Measurements from ENCODE around the gene LRRD1. TPM values are rescaled to one million over a fixed set of nuclear protein-coding genes. Genes with fewer than 3 reads are reported as not detected.

Gene LRRD1
- total and polyA plus RNA-seq, 10 of the 15 experiments (the other 5 are each of a cell fraction or from before 2014, with no cell fraction given), result 0.04 to 0.06 TPM; not detected in 8

GRCh38 chr7:92134271-92135051 is 44.5 kb downstream of the LRRD1 start, which contains the start of gene CYP51A1:
CYP51A1 (minus strand) TSS chr7:92134477; CDS start chr7:92134364, 113 bp downstream.
- Histone ChIP-seq H3K4me1 (ENCODE audit: control insufficient read depth, insufficient read depth, low read length) (peaks cover 3% of the 10 kb centered on the region; the same call in 1 of the 2 replicates), H2AFZ (ENCODE audit: control insufficient read depth, low read depth, low read length) (peak within 1 kb of the TSS; percentile 99), H3K36me3 (ENCODE audit: control insufficient read depth in 2 of 2, insufficient read depth in 2 of 2, low read length in 1 of 2) (peaks cover 0 to 3% of the 10 kb centered on the region in 2 experiments; a peak in 1 of 4 replicates), H3K9me3 (replicated peaks; ENCODE audit: control insufficient read depth, insufficient read depth, low read length) (no peaks in the 10 kb centered on the region; the same call in 2 of the 3 replicates), H4K20me1 (ENCODE audit: control insufficient read depth, insufficient read depth) (no peaks in the 10 kb centered on the region), H3K79me2 (ENCODE audit: control insufficient read depth, insufficient read depth, low read length) (peaks cover 50% of the 10 kb centered on the region), H3K9ac (ENCODE audit: control insufficient read depth, insufficient read depth, low read length) (peak within 1 kb of the TSS; percentile 94), H3K27ac (ENCODE audit: control insufficient read depth, insufficient read depth) (peak within 1 kb of the TSS; percentile 99), H3K4me2 (ENCODE audit: control insufficient read depth, insufficient read depth) (peak within 1 kb of the TSS; percentile 93), H3K27me3 (replicated peaks in 1 of 2; ENCODE audit: control insufficient read depth in 2 of 2, insufficient read depth in 2 of 2, low read length in 1 of 2) (no peaks in the 10 kb centered on the region), H3K4me3 (peak within 1 kb of the TSS; percentile 79)
- BruUV-seq (replicated peaks), result no TSS peak
- CTCF ChIA-PET, result interaction anchor here (0.6 to 2.5 kb wide), 6 partner anchors 8 to 1789 kb away, joined by 3 to 9 read pairs (median 3); no protein-coding TSS in a partner anchor
- POLR2A ChIA-PET, result interaction anchor here (0.5 to 2.0 kb wide), 11 partner anchors 9 to 394 kb away, joined by 3 to 8 read pairs (median 5); partner anchors contain the start of genes AKAP9, ANKIB1, KRIT1 and PEX1
- SMC1A ChIA-PET (ENCODE audit: uncharacterized antibody, unreplicated experiment), result interaction anchor here (1.5 to 2.0 kb wide), 3 partner anchors 10 to 313 kb away, joined by 3 to 11 read pairs (median 8); partner anchors contain the start of gene GATAD1
- DNase-seq (ENCODE audit: low read depth, low spot score) (peak; percentile 76), FAIRE-seq (peak; percentile 65), ATAC-seq (peak; percentile 90)
- in situ Hi-C loops (cut with MboI) (no loop called here), intact Hi-C loops (cut with micrococcal nuclease; ENCODE audit: unreplicated experiment) (loop anchor here (2.0 to 5.0 kb wide), 4 partner anchors 113 to 314 kb away; partner anchors contain the start of genes AKAP9, ANKIB1, KRIT1 and MTERF1)
- RAD21 ChIA-PET (ENCODE audit: unreplicated experiment), result interaction anchor here (1.4 kb wide), 1 partner anchor 112 kb away, joined by 5 read pairs; the partner anchor contains the start of genes ANKIB1 and KRIT1
- 1% methylated on average over 73 of the region's 73 CpGs for WGBS (ENCODE audit: insufficient coverage, insufficient replicate concordance, low lambda C conversion rate, missing lambda C conversion rate)
- 0 out of 2 replicates have a peak, but pooled peaks have one; percentile 53 for TF ChIP-seq TAF1 (IDR thresholded peaks at IDR 0.05; ENCODE audit: borderline replicate concordance, low read depth, low read length)
- TF ChIP-seq GATAD2B (conservative IDR thresholded peaks at IDR 0.05; ENCODE audit: low read depth), result peak; percentile 92
- peak; percentile 97 for TF ChIP-seq E4F1 (IDR thresholded peaks at IDR 0.05; ENCODE audit: borderline replicate concordance, partially characterized antibody)
- TF ChIP-seq, protein P1, sequence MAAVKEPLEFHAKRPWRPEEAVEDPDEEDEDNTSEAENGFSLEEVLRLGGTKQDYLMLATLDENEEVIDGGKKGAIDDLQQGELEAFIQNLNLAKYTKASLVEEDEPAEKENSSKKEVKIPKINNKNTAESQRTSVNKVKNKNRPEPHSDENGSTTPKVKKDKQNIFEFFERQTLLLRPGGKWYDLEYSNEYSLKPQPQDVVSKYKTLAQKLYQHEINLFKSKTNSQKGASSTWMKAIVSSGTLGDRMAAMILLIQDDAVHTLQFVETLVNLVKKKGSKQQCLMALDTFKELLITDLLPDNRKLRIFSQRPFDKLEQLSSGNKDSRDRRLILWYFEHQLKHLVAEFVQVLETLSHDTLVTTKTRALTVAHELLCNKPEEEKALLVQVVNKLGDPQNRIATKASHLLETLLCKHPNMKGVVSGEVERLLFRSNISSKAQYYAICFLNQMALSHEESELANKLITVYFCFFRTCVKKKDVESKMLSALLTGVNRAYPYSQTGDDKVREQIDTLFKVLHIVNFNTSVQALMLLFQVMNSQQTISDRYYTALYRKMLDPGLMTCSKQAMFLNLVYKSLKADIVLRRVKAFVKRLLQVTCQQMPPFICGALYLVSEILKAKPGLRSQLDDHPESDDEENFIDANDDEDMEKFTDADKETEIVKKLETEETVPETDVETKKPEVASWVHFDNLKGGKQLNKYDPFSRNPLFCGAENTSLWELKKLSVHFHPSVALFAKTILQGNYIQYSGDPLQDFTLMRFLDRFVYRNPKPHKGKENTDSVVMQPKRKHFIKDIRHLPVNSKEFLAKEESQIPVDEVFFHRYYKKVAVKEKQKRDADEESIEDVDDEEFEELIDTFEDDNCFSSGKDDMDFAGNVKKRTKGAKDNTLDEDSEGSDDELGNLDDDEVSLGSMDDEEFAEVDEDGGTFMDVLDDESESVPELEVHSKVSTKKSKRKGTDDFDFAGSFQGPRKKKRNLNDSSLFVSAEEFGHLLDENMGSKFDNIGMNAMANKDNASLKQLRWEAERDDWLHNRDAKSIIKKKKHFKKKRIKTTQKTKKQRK (IDR thresholded peaks at IDR 0.05; ENCODE audit: low read depth, low read length), result no peak
- TF ChIP-seq NFXL1 (IDR thresholded peaks at IDR 0.05; ENCODE audit: borderline replicate concordance), result no peak
- peak; percentile 97 for TF ChIP-seq CHD2 (IDR thresholded peaks at IDR 0.05; ENCODE audit: borderline replicate concordance, low read depth, low read length)
- no peak for TF ChIP-seq PKNOX1 (IDR thresholded peaks at IDR 0.05)
- TF ChIP-seq SP1 (IDR thresholded peaks at IDR 0.05; ENCODE audit: low read depth, low read length), result peak; percentile 83
- no peak for TF ChIP-seq SMARCA5 (IDR thresholded peaks at IDR 0.05)
- TF ChIP-seq RB1 (IDR thresholded peaks at IDR 0.05; ENCODE audit: borderline replicate concordance), result peak; percentile 98
- 0 out of 4 replicates have a peak, but pooled peaks of 1 of the 2 experiments have one; percentile 37 for TF ChIP-seq EP300 (IDR thresholded peaks at IDR 0.05; ENCODE audit: borderline replicate concordance in 1 of 2, control insufficient read depth in 1 of 2, low read depth in 2 of 2, low read length in 2 of 2)
- TF ChIP-seq SMC3 (IDR thresholded peaks at IDR 0.05; ENCODE audit: borderline replicate concordance, low read length), result no peak
- TF ChIP-seq JUNB (IDR thresholded peaks at IDR 0.05), result 0 out of 2 replicates have a peak, but pooled peaks have one; percentile 1
- TF ChIP-seq ZNF217 (IDR thresholded peaks at IDR 0.05), result peak; percentile 56; the same call in 1 of the 2 replicates
- TF ChIP-seq PAX5 (IDR thresholded peaks at IDR 0.05; ENCODE audit: borderline replicate concordance, low read depth, low read length), result peak; percentile 25; the same call in 1 of the 2 replicates

Measured in GM12878 (cell line).